Stimulated activated CD4-positive, alpha-beta T cell treated with anti-CD3 and anti-CD28 coated beads, Interleukin-2, amount 100 ng/mL, for 24 hours (primary cell): ENCODE results near the gene TSSK6.

Experiments
- DNase-seq, 2 donors: peaks; one replicate each; pipeline ENCODE4 v3.0.0-alpha.2; 2020

The TSSK6 gene

GRCh38 chr19:19529783-19530422, 14.6 kb upstream of the TSSK6 start:
- DNase-seq: no peak

GRCh38 chr19:19528721-19529490, 13.6 kb upstream of the TSSK6 start, which contains the start of gene YJEFN3:
TSS of gene YJEFN3 (plus strand) at chr19:19528911. CDS start at chr19:19528933, 22 bp downstream.
- DNase-seq: no peak

- no peak for DNase-seq
Observed at GRCh38 chr19:19527674-19528625, 12.6 kb upstream of the TSSK6 start.

- no peak for DNase-seq
Observed at GRCh38 chr19:19527371-19527656, 12.0 kb upstream of the TSSK6 start.

GRCh38 chr19:19526581-19527370, 11.4 kb upstream of the TSSK6 start:
- no peak for DNase-seq

GRCh38 chr19:19525611-19526380, 10.4 kb upstream of the TSSK6 start:
- DNase-seq: no peak

- DNase-seq: no peak
Observed at GRCh38 chr19:19524053-19524452, 8.7 kb upstream of the TSSK6 start.

GRCh38 chr19:19523177-19523576, 7.8 kb upstream of the TSSK6 start:
- DNase-seq: no peak

GRCh38 chr19:19520989-19521388, 5.6 kb upstream of the TSSK6 start:
- no peak for DNase-seq

GRCh38 chr19:19517235-19517619, 1.9 kb upstream of the TSSK6 start:
- DNase-seq: no peak

GRCh38 chr19:19515642-19516519, 533 bp upstream of the TSSK6 start, which contains the start of gene NDUFA13:
TSS of gene NDUFA13 (plus strand) at chr19:19516225. CDS start at chr19:19516239, 14 bp downstream.
- DNase-seq: peak; percentile 95

GRCh38 chr19:19514215-19514657, 1.1 kb downstream of the TSSK6 start:
- peak in 1 of 2 donors; percentile 34 for DNase-seq

GRCh38 chr19:19513682-19514081, 1.7 kb downstream of the TSSK6 start:
- DNase-seq: no peak

- no peak for DNase-seq
Observed at GRCh38 chr19:19510432-19510831, 4.9 kb downstream of the TSSK6 start.

- no peak for DNase-seq
Observed at GRCh38 chr19:19508217-19508616, 7.1 kb downstream of the TSSK6 start.

- no peak for DNase-seq
Observed at GRCh38 chr19:19507354-19507753, 8.0 kb downstream of the TSSK6 start.

- no peak for DNase-seq
Observed at GRCh38 chr19:19506592-19506991, 8.8 kb downstream of the TSSK6 start.

- no peak for DNase-seq
Observed at GRCh38 chr19:19505669-19506326, 9.6 kb downstream of the TSSK6 start.

GRCh38 chr19:19504754-19505668, 10.3 kb downstream of the TSSK6 start:
- no peak for DNase-seq
